ENCODE measurements around the gene C13orf42.

C13orf42 gene

GRCh38 chr13:51066091-51066831 lies 44.8 kb downstream of the C13orf42 start:
- no peaks in the 10 kb centered on the region for H3K36me3 Mint-ChIP-seq (ENCODE audit: low read depth)
- H3K27me3 Mint-ChIP-seq: peaks cover 25% of the 10 kb centered on the region
- no peaks in the 10 kb centered on the region for H3K9me3 Mint-ChIP-seq
- intact Hi-C loops (cut with micrococcal nuclease): loop anchor here (5.0 kb wide), 1 partner anchor 1089 kb away; no protein-coding TSS in a partner anchor
- H3K27ac Mint-ChIP-seq: no peak overlapping the region
- H3K4me1 Mint-ChIP-seq (ENCODE audit: low read depth): peaks cover 11% of the 10 kb centered on the region
- no peak overlapping the region for H3K4me3 Mint-ChIP-seq

GRCh38 chr13:51065372-51066090 lies 45.5 kb downstream of the C13orf42 start:
- intact Hi-C loops (cut with micrococcal nuclease): loop anchor here (5.0 kb wide), 1 partner anchor 1088 kb away; no protein-coding TSS in a partner anchor
- H3K4me1 Mint-ChIP-seq (ENCODE audit: low read depth): peaks cover 11% of the 10 kb centered on the region

DNA sequence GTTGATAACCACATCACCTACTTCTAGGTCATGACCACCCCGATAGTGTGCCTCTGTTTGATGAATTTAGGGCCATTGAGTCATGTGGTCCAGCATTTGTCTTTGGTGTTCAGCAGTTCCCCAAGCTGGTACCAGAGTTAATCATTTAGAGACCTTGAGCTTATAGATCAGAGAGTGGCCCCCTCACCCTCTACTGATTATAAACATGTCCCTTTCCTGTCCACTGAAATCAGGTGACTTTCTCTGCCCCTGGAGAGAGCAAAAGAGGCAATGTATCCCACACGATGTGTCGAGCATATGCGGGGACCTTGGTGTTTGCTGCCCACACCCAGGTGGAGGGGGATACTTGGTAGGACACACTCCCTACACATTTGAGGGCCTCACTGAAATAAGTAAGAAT lies 46.3 kb downstream of the C13orf42 start:
- peaks cover 25% of the 10 kb centered on the region for H3K27me3 Mint-ChIP-seq
- H3K4me3 Mint-ChIP-seq: no peak overlapping the region
- no peaks in the 10 kb centered on the region for H3K36me3 Mint-ChIP-seq (ENCODE audit: low read depth)
- no peak overlapping the region for H3K27ac Mint-ChIP-seq
- H3K9me3 Mint-ChIP-seq: no peaks in the 10 kb centered on the region
- intact Hi-C loops (cut with micrococcal nuclease): loop anchor here (5.0 kb wide), 1 partner anchor 1087 kb away; no protein-coding TSS in a partner anchor
- peaks cover 11% of the 10 kb centered on the region for H3K4me1 Mint-ChIP-seq (ENCODE audit: low read depth)

More at GRCh38 chr13:51065372-51066090, 45.5 kb downstream of the C13orf42 start:
- no peaks in the 10 kb centered on the region for H3K36me3 Mint-ChIP-seq (ENCODE audit: low read depth)
- H3K27me3 Mint-ChIP-seq: peaks cover 25% of the 10 kb centered on the region
- H3K27ac Mint-ChIP-seq: no peak overlapping the region
- H3K4me3 Mint-ChIP-seq: no peak overlapping the region
- H3K9me3 Mint-ChIP-seq: no peaks in the 10 kb centered on the region

- Mint-ChIP-seq H3K27ac (no peak overlapping the region), H3K9me3 (no peaks in the 10 kb centered on the region), H3K36me3 (ENCODE audit: low read depth) (no peaks in the 10 kb centered on the region), H3K27me3 (peaks cover 25% of the 10 kb centered on the region), H3K4me3 (no peak overlapping the region), H3K4me1 (ENCODE audit: low read depth) (peaks cover 11% of the 10 kb centered on the region)
- intact Hi-C loops (cut with micrococcal nuclease): no loop called here
Measured at GRCh38 chr13:51063909-51064308, 47.2 kb downstream of the C13orf42 start.

- Mint-ChIP-seq H3K27me3 (no peaks in the 10 kb centered on the region), H3K27ac (no peak overlapping the region), H3K9me3 (no peaks in the 10 kb centered on the region)
Measured at GRCh38 chr13:51058461-51059167, 52.5 kb downstream of the C13orf42 start.

GRCh38 chr13:51057906-51058305 lies 53.2 kb downstream of the C13orf42 start:
- Mint-ChIP-seq H3K4me3 (no peak overlapping the region), H3K27me3 (no peaks in the 10 kb centered on the region), H3K27ac (no peak overlapping the region), H3K4me1 (ENCODE audit: low read depth) (no peaks in the 10 kb centered on the region), H3K9me3 (no peaks in the 10 kb centered on the region), H3K36me3 (ENCODE audit: low read depth) (no peaks in the 10 kb centered on the region)
- intact Hi-C loops (cut with micrococcal nuclease): no loop called here

More at GRCh38 chr13:51058461-51059167, 52.5 kb downstream of the C13orf42 start:
- Mint-ChIP-seq H3K36me3 (ENCODE audit: low read depth) (no peaks in the 10 kb centered on the region), H3K4me1 (ENCODE audit: low read depth) (no peaks in the 10 kb centered on the region), H3K4me3 (no peak overlapping the region)
- intact Hi-C loops (cut with micrococcal nuclease): no loop called here

- Mint-ChIP-seq H3K4me1 (ENCODE audit: low read depth) (no peaks in the 10 kb centered on the region), H3K4me3 (no peak overlapping the region)
- intact Hi-C loops (cut with micrococcal nuclease): no loop called here
Measured at GRCh38 chr13:51057001-51057400, 54.1 kb downstream of the C13orf42 start.

GRCh38 chr13:51052581-51052980 lies 58.5 kb downstream of the C13orf42 start:
- intact Hi-C loops (cut with micrococcal nuclease): no loop called here
- no peaks in the 10 kb centered on the region for H3K36me3 Mint-ChIP-seq (ENCODE audit: low read depth)
- no peaks in the 10 kb centered on the region for H3K27me3 Mint-ChIP-seq
- H3K4me3 Mint-ChIP-seq: no peak overlapping the region
- no peak overlapping the region for H3K27ac Mint-ChIP-seq
- no peaks in the 10 kb centered on the region for H3K4me1 Mint-ChIP-seq (ENCODE audit: low read depth)
- H3K9me3 Mint-ChIP-seq: no peaks in the 10 kb centered on the region

More at GRCh38 chr13:51057001-51057400, 54.1 kb downstream of the C13orf42 start:
- Mint-ChIP-seq H3K9me3 (no peaks in the 10 kb centered on the region), H3K27ac (no peak overlapping the region), H3K36me3 (ENCODE audit: low read depth) (no peaks in the 10 kb centered on the region), H3K27me3 (no peaks in the 10 kb centered on the region)

DNA sequence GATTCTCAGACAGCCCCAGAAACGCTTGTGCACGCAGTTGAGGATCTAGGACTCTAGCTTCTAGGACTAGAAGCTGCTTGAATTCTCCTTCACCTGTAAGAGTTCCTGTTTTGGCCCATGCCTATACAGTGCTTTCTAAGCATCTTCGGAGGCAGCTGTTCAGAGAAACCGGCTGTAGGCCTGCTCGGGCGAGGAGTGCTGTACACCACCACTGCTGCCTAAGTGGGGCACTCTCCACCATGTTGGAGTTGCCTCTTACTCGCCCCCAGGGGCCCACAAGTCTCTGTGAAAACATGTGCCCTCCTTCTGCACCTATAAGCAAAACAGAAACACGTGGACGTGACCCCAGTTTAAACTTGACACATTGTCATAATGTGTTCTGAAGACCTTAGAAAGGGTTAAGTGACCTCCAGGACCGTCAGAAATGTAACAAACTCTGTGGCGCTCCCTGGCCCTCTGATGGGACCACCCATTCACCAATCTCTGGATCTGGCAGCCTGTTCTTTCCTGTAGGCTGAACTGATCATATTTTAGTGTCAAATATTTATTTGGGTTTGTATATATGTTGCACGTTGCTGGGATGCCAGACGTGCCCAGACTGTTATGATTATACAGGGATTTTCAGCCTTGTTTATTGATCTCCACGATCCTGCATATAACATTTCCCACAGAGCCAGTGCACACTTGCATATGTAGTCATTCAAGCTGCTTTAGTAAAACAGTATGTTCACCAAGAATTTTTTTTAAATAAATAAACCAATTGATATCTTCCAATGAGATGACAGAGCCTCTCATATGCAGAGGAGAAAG lies 60.8 kb downstream of the C13orf42 start:
- Mint-ChIP-seq H3K9me3 (no peaks in the 10 kb centered on the region), H3K27ac (no peak overlapping the region), H3K36me3 (ENCODE audit: low read depth) (no peaks in the 10 kb centered on the region), H3K27me3 (no peaks in the 10 kb centered on the region), H3K4me3 (no peak overlapping the region), H3K4me1 (ENCODE audit: low read depth) (peaks cover 8% of the 10 kb centered on the region)
- intact Hi-C loops (cut with micrococcal nuclease): no loop called here

- Mint-ChIP-seq H3K27me3 (no peaks in the 10 kb centered on the region), H3K27ac (no peak overlapping the region), H3K36me3 (ENCODE audit: low read depth) (no peaks in the 10 kb centered on the region), H3K4me1 (ENCODE audit: low read depth) (peaks cover 9% of the 10 kb centered on the region), H3K9me3 (no peaks in the 10 kb centered on the region), H3K4me3 (no peak overlapping the region)
- intact Hi-C loops (cut with micrococcal nuclease): no loop called here
Measured at GRCh38 chr13:51048616-51049015, 62.5 kb downstream of the C13orf42 start.

DNA sequence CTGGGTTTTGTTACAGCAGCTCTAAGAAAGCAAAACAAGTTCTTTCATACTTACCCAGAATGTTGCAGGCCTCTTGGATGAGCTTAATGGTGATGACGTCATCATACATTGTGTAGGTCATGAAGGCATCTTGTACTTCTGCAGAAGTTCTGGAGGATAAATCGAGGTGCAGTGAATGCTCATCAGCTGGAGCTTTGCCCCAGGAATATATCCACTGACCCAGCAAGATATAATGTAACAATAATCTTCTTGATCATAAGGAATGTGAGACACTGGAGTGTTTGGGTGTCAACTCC lies 63.0 kb downstream of the C13orf42 start:
- H3K27me3 Mint-ChIP-seq: no peaks in the 10 kb centered on the region

DNA sequence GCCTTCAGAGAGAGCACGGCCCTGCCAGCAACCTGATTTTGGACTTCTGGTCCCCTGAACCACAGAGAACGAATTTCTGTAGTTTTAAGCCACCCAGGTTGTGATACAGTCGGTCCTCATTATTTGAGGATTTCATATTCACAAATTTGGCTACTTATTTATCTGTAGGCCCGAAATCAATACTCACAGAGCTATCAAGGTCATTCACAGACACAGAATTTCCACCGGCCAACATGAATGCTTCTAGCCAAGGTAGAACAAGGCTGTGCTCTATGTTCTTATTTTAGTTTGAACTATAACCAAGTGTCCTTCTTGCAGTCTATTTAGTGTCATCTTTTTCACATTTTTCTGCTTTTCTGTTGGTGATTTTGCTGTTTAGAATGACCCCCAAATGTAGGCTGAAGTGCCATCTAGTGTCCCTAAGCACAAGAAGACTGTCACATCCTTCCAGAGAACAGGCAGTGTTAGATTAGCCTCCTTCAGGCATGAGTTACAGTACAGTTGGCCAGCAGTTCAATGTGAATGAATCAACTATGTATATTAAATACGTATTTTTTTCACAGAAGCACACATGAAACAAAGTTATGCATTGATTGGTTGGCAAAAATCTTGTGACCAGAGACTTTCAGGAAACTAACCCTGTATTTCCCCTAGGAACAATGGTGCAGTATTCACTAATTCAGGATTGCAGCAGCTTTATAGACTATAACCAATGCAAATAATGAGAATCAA lies 63.5 kb downstream of the C13orf42 start:
- Mint-ChIP-seq H3K4me3 (no peak overlapping the region), H3K36me3 (ENCODE audit: low read depth) (no peaks in the 10 kb centered on the region), H3K9me3 (no peaks in the 10 kb centered on the region), H3K4me1 (ENCODE audit: low read depth) (peaks cover 9% of the 10 kb centered on the region), H3K27me3 (no peaks in the 10 kb centered on the region), H3K27ac (no peak overlapping the region)
- intact Hi-C loops (cut with micrococcal nuclease): no loop called here

More for the DNA sequence above, 63.0 kb downstream of the C13orf42 start:
- Mint-ChIP-seq H3K4me3 (no peak overlapping the region), H3K36me3 (ENCODE audit: low read depth) (no peaks in the 10 kb centered on the region), H3K4me1 (ENCODE audit: low read depth) (peaks cover 9% of the 10 kb centered on the region), H3K9me3 (no peaks in the 10 kb centered on the region), H3K27ac (no peak overlapping the region)
- intact Hi-C loops (cut with micrococcal nuclease): no loop called here

GRCh38 chr13:51045451-51045850 lies 65.6 kb downstream of the C13orf42 start:
- intact Hi-C loops (cut with micrococcal nuclease): no loop called here
- Mint-ChIP-seq H3K4me3 (no peak overlapping the region), H3K9me3 (no peaks in the 10 kb centered on the region), H3K36me3 (ENCODE audit: low read depth) (no peaks in the 10 kb centered on the region), H3K27me3 (no peaks in the 10 kb centered on the region), H3K4me1 (ENCODE audit: low read depth) (peaks cover 9% of the 10 kb centered on the region), H3K27ac (no peak overlapping the region)

Measured in dendritic cell treated with granulocyte-macrophage colony-stimulating factor and Interleukin-4, amounts not matched to agents 40 ng/mL and 50 ng/mL, for 4 days (primary cell).